Epithelial cell of proximal tubule (primary cell): ENCODE results near the gene ZNF280D. TPM values are rescaled to one million over a fixed set of nuclear protein-coding genes. Genes with fewer than 3 reads are reported as not detected.

Experiments
- DNase-seq: peaks from one replicate; pipeline ENCODE4 v3.0.0-alpha.2; 2011; ENCODE audit warnings: low read depth
- H3K4me3 ChIP-seq: 2 replicates; pipeline ENCODE4 v1.5.1; 2011; ENCODE audit warnings: low read depth, mild to moderate bottlenecking, low read length
- total RNA-seq: library from RNA; depleted of rRNA; stranded (reverse); fragments of >200 nt; gene quantifications from 2 replicates; pipeline ENCODE4 v1.2.3, GENCODE V29; 2015
- TF ChIP-seq, protein P1 (sequence below): conservative IDR thresholded peaks from 2 replicates; pipeline ENCODE4 v1.5.1; 2012; ENCODE audit warnings: low read depth, mild to moderate bottlenecking, low read length

ZNF280D gene
- total RNA-seq, 1 donor from 2014 or later: 8.0 TPM

DNA sequence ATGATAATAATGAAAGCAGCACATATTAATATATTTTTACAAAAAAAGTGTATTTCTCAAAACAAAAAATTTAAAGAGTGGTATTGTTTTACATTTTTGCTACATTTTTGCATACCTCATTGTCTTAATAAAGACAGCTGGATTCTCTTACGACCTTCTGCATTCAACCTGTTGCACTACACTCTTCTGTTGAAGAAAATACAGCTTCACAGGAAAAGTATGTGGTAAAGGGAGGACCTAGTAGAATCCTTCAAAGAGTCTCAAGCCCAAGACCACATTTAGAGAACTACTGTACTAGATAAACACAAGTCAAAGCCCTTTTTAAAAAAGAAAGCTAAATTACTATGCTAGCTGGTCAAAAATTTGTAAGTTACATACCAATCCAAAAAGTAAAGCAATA lies 7.9 kb downstream of the ZNF280D start:
- TF ChIP-seq, protein P1, sequence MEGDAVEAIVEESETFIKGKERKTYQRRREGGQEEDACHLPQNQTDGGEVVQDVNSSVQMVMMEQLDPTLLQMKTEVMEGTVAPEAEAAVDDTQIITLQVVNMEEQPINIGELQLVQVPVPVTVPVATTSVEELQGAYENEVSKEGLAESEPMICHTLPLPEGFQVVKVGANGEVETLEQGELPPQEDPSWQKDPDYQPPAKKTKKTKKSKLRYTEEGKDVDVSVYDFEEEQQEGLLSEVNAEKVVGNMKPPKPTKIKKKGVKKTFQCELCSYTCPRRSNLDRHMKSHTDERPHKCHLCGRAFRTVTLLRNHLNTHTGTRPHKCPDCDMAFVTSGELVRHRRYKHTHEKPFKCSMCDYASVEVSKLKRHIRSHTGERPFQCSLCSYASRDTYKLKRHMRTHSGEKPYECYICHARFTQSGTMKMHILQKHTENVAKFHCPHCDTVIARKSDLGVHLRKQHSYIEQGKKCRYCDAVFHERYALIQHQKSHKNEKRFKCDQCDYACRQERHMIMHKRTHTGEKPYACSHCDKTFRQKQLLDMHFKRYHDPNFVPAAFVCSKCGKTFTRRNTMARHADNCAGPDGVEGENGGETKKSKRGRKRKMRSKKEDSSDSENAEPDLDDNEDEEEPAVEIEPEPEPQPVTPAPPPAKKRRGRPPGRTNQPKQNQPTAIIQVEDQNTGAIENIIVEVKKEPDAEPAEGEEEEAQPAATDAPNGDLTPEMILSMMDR: no peak
- no peak for DNase-seq
- H3K4me3 ChIP-seq: no peak overlapping the region

DNA sequence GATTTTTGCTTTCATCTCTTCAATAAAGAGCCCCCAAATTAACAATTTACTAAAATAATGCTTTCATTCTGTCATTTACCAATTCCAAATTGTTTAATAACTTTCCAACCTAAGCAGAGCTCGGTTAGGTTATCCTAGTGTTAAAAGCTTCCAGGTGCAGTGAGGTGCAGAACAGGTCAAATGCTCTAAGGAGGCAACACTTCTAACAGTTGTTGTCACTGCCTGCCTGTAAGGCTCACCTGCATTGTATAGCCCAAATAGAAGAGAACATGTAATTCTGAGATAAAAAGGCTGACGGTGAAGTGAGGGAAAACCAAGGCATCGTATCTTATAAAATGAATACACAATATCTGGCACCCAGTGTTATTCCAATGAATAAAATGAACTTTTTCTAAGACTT lies 9.1 kb downstream of the ZNF280D start:
- no peak for DNase-seq
- no peak overlapping the region for H3K4me3 ChIP-seq
- TF ChIP-seq, protein P1: no peak

DNA sequence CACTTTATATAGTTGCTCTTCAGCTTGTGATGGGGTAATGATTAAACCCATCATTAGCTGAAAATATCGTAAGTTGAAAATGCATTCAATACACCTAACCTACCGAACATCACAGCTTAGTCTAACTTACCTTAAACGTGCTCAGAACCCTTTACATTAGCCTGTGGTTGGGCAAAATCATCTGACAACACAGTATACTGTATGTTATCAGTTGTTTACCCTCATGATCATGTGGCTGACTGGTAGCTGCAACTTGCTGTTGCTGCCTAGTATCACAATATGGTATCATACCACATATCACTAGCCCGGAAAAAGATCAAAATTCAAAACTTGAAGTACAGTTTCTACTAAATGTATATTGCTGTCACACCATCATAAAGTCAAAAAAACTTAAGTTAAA lies 9.5 kb downstream of the ZNF280D start:
- H3K4me3 ChIP-seq: no peak overlapping the region
- TF ChIP-seq, protein P1: no peak
- no peak for DNase-seq

DNA sequence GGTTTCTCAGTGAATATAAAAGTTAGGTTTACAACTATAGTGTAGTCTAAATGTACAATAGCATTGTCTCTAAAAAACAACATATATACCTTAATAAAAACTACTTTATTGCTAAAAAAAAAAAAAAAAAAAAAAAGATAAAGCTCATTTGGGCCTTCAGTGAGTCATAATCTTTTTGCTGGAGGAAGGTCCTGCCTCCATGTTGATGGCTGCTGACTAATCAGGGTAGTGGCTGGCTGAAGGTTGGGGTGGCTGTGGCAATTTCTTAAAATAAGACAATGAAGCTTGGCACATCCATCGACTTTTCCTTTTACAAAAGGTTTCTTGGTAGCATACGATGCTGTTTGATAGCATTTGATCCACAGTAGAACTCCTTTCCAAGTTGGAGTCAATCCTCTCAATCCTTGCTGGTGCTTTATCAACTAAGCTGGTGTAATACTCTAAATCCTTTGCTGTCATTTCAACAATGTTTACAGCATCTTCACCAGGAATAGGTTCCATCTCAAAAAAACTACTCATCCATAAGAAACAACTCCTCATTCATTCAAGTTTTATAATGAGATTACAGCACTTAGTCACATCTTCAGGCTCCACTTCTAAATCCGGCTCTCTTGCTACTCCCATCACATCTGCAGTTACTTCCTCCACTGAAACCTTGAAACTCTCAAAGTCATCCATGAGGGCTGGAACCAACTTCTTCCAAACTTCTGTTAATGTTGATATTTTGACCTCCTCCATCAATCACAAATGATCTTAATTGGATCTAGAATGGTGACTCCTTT lies 13.3 kb downstream of the ZNF280D start:
- TF ChIP-seq, protein P1: no peak
- no peak for DNase-seq
- no peak overlapping the region for H3K4me3 ChIP-seq

DNA sequence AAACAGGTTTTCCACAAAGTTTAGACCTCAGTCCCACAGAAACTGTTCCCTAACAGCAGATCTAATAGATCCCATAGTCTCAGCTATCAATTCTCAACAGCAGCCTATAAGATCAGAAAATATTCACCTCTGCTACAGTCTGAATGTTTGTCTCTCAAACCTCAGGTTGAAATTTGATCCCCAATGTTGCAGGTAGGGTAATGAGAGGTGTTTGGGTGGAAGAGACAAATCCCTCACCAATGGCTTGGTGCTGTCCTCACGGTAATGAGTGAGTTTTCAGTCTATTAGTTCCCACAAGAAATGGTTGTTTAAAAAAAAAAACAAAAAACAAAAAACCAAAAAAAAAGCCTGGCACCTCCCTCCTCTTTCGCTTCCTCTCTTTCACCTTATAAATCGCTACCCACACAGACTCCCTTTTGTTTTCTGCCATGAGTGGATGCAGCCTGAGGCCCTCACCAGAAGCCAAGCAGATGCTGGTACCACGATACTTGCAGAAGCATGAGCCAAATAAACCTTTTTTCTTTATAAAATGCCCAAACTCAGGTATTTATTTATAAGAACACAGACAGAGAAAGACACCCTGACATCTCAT lies 14.2 kb downstream of the ZNF280D start:
- no peak for DNase-seq
- H3K4me3 ChIP-seq: no peak overlapping the region
- TF ChIP-seq, protein P1: no peak

DNA sequence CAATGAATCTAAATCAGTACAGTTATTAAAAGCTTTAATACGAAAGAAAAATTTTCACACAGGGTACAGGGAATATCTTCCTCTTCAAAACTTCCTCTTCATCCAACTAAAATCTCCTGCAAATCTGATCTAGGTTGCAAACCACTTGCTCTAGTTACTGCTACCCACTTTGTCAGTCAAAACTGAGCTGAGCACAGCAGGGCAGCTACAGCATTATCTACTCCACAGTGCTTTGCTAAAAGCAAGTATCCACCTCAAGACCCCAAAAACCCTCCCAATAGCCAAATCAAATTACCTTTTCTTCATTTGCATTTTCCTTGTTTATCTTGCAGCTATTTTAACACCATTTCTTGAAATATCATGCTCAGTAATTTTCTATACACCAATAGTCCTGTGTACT lies 14.7 kb downstream of the ZNF280D start:
- no peak for DNase-seq
- TF ChIP-seq, protein P1: no peak
- no peak overlapping the region for H3K4me3 ChIP-seq

DNA sequence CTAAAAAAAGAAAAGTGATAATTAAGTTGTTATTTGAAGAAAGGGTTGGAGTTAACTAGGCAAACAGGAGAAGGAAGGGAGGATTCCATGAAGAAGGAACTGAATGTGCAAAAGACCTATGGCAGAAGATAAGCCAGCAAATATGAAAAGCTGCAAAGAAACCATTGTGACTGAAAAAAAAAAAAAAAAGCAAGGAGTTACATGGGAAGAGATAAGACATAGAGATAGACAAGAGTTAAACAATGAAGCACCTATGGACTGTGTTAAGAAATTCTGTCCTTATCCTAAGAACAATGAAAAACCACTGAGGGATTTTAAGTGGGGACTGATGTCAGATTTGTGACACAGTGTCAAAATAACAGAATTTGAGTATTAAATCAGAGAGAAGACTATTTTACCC lies 17.0 kb downstream of the ZNF280D start:
- DNase-seq: no peak
- TF ChIP-seq, protein P1: no peak
- no peak overlapping the region for H3K4me3 ChIP-seq
